GM19238 (cell line): ENCODE data around the gene ASIC2.
"Not testable (repeated sequence)": the region's sequence is repeated elsewhere in the genome, so short reads cannot be mapped to it uniquely, and the experiment has no call there.

Experiments
- DNase-seq: peaks from one replicate; pipeline ENCODE4 v3.0.0; 2011; ENCODE audit warnings: low spot score; ENCODE audit not compliant: insufficient read length

ASIC2 gene

DNA sequence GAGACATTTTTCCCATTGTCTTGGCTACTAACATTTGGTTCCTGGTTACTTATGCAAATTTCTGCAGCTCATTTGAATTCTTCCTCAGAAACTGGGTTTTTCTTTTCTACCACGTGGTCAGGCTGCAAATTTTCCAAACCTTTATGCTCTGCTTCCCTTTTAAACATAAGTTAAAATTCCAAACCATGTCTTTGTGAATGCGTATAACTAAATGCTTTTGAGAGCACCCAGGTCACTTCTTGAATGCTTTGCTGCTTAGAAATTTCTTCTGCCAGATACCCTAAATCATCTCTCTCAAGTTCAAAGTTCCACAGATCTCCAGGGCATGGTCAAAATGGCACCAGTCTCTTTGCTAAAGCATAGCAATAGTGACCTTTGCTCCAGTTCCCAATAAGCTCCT lies 305.2 kb downstream of the ASIC2 start:
- not testable (repeated sequence) for DNase-seq

GRCh38 chr17:32987453-32987805 lies 305.7 kb downstream of the ASIC2 start:
- not testable (repeated sequence) for DNase-seq

GRCh38 chr17:32985050-32985756 lies 307.9 kb downstream of the ASIC2 start:
- no peak for DNase-seq

- not testable (repeated sequence) for DNase-seq
These were observed 311.5 kb downstream of the ASIC2 start for GRCh38 chr17:32981611-32982010.

DNA sequence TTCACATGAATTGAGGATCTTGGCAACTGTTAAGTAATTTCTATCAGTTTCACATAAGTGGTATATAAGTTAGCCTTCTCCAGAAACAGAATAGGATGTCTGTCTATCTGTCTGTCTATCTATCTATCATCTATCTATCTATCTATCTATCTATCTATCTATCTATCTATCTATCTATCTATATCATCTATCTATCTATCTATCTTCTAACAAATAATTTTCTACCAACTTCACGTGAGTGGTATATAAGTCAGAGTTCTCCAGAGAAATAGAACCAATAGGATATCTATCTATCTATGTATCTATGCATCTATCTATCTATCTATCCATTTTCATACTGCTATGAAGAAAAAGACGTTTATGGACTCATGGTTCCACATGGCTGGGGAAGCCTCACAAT lies 312.9 kb downstream of the ASIC2 start:
- DNase-seq: no peak

- DNase-seq: no peak
These were observed 316.5 kb downstream of the ASIC2 start for GRCh38 chr17:32976605-32977004.

- no peak for DNase-seq
These were observed 317.0 kb downstream of the ASIC2 start for GRCh38 chr17:32976131-32976530.

- no peak for DNase-seq
These were observed 321.9 kb downstream of the ASIC2 start for GRCh38 chr17:32971171-32971570.

DNA sequence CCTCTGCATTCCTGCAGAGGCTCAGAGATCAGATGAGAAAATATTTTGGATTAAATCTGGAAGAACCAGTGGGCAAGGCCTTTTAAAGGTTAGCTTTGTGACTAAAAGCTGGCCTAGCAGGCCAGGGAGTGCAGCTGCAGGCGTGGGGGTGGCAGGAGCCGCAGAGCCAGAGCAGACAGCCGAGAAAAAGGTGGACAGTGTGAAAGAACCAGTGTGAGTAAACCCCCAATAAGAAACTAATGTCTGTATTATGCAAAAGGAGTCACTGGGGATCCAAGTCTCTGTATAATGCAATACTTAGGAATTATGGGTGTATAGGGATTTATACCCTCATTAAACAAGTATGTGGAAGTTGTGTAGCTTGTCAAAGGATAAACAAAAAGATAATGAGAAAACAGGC lies 322.8 kb downstream of the ASIC2 start:
- no peak for DNase-seq

- not testable (repeated sequence) for DNase-seq
These were observed 323.9 kb downstream of the ASIC2 start for GRCh38 chr17:32969231-32969630.

GRCh38 chr17:32964541-32964940 lies 328.6 kb downstream of the ASIC2 start:
- DNase-seq: no peak
